B cell (primary cell): Measurements from ENCODE around the gene CPEB2. TPM values are rescaled to one million over a fixed set of nuclear protein-coding genes. Genes with fewer than 3 reads are reported as not detected.

Experiments
- ATAC-seq: fragments of 200-7000 bp; cut with Tn5 transposase; one replicate; pipeline ENCODE4 v1.10.0; 2021; ENCODE audit warnings: low read depth, mild to moderate bottlenecking, moderate number of reproducible peaks, moderate library complexity
- CTCF ChIA-PET: fragments of 350-600 bp; sonication (Branson Sonifier 250); formaldehyde crosslinking; loops from one replicate; lab custom pipeline; 2021; ENCODE audit warnings: antibody characterized with exemption, inconsistent platforms; lab: Charles Lee
- POLR2A ChIA-PET: fragments of 350-600 bp; sonication (Branson Sonifier 250); formaldehyde crosslinking; loops from one replicate; lab custom pipeline; 2021; ENCODE audit warnings: antibody characterized with exemption; lab: Charles Lee
- DNase-seq: peaks from one replicate; pipeline ENCODE4 v3.0.0; 2013
- H2AFZ ChIP-seq: 2 replicates; pipeline ENCODE4 v1.6.1; 2012; ENCODE audit warnings: mild to moderate bottlenecking, low read depth, low read length; ENCODE audit not compliant: insufficient read depth, poor library complexity, severe bottlenecking
- H3K27ac ChIP-seq, 2 donors: 1 replicate in 1 of 2; 2 replicates in 1 of 2; pipeline ENCODE4 v1.5.1; 2012 to 2013; ENCODE audit warnings: low read length in 2 of 2, mild to moderate bottlenecking in 2 of 2, moderate library complexity in 1 of 2
- H3K27me3 ChIP-seq, 4 experiments: fragments of 200-600 bp in 1 of 4; sonication (generic) in 1 of 4; replicated peaks in 1 of 4; 1 replicate in 2 of 4; 2 replicates in 2 of 4; pipeline versions ENCODE4 v1.6.1 to v1.7.0; 2013 to 2016; ENCODE audit warnings: low read length in 3 of 4, mild to moderate bottlenecking in 2 of 4, mixed read lengths in 1 of 4, moderate library complexity in 1 of 4; ENCODE audit not compliant: insufficient read depth in 4 of 4, control insufficient read depth in 3 of 4; ENCODE audit errors: control extremely low read depth in 1 of 4
- H3K36me3 ChIP-seq, 2 experiments: replicated peaks in 1 of 2; 1 replicate in 1 of 2; 2 replicates in 1 of 2; pipeline versions ENCODE4 v1.6.1 to v1.7.1; 2013; ENCODE audit warnings: low read length in 1 of 2; ENCODE audit not compliant: insufficient read depth in 2 of 2, control insufficient read depth in 1 of 2; ENCODE audit errors: control extremely low read depth in 1 of 2, extremely low read depth in 1 of 2
- H3K4me1 ChIP-seq, 2 donors: fragments of 200-600 bp in 1 of 2; sonication (generic) in 1 of 2; 1 replicate in 1 of 2; 2 replicates in 1 of 2; pipeline versions ENCODE4 v1.5.1 to v1.6.1; 2013 to 2017; ENCODE audit warnings: low read length in 2 of 2; ENCODE audit not compliant: control insufficient read depth in 2 of 2, insufficient read depth in 2 of 2
- H3K4me2 ChIP-seq: replicated peaks from 2 replicates; pipeline ENCODE3; 2012; ENCODE audit warnings: mild to moderate bottlenecking, low read depth, low read length; ENCODE audit not compliant: poor library complexity, severe bottlenecking
- H3K4me3 ChIP-seq, 5 experiments: fragments of 200-600 bp in 1 of 5; sonication (generic) in 1 of 5; 1 replicate in 3 of 5; 2 replicates in 2 of 5; pipeline versions ENCODE4 v1.5.1 to v1.7.0; 2011 to 2016; ENCODE audit warnings: low read length in 4 of 5, mild to moderate bottlenecking in 4 of 5, low read depth in 2 of 5, control low read depth in 1 of 5, moderate library complexity in 1 of 5; ENCODE audit not compliant: insufficient read depth in 1 of 5; ENCODE audit errors: control extremely low read depth in 1 of 5, extremely low read depth in 1 of 5
- H3K79me2 ChIP-seq: fragments of 200-600 bp; sonication (generic); one replicate; pipeline ENCODE4 v1.6.0; 2016; ENCODE audit warnings: low read length; ENCODE audit not compliant: control insufficient read depth, insufficient read depth
- H3K9ac ChIP-seq: fragments of 200-600 bp; sonication (generic); 2 replicates; pipeline ENCODE4 v1.6.1; 2017; ENCODE audit warnings: mild to moderate bottlenecking, low read length, moderate library complexity
- H3K9me3 ChIP-seq, 3 donors: one replicate each; pipeline versions ENCODE4 v1.6.1 to v1.7.1; 2013; ENCODE audit warnings: low read length in 2 of 3; ENCODE audit not compliant: control insufficient read depth in 2 of 3, insufficient read depth in 1 of 3; ENCODE audit errors: control extremely low read depth in 1 of 3
- H4K20me1 ChIP-seq: 2 replicates; pipeline ENCODE4 v1.6.0; 2012; ENCODE audit warnings: mild to moderate bottlenecking, low read length; ENCODE audit not compliant: insufficient read depth, control insufficient read depth, poor library complexity, severe bottlenecking
- H3K27ac Mint-ChIP-seq: one replicate; pipeline ENCODE4 v1.8.0; 2021; ENCODE audit warnings: mixed read lengths
- H3K27me3 Mint-ChIP-seq: one replicate; pipeline ENCODE4 v1.8.0; 2021; ENCODE audit warnings: mixed read lengths
- H3K4me1 Mint-ChIP-seq: one replicate; pipeline ENCODE4 v1.8.0; 2021; ENCODE audit warnings: mixed read lengths
- H3K4me3 Mint-ChIP-seq: one replicate; pipeline ENCODE4 v1.8.0; 2021; ENCODE audit warnings: mixed read lengths
- H3K9me3 Mint-ChIP-seq: one replicate; pipeline ENCODE4 v1.8.0; 2022; ENCODE audit warnings: mixed read lengths; ENCODE audit not compliant: insufficient read depth
- EZH2 ChIP-seq: IDR thresholded peaks from 2 replicates; pipeline ENCODE4 v1.6.1; 2012; ENCODE audit warnings: borderline replicate concordance, low read depth, mild to moderate bottlenecking, moderate library complexity, low read length; ENCODE audit not compliant: insufficient read depth, poor library complexity, severe bottlenecking
- WGBS: methylation state at CpG from one replicate; pipeline ENCODE4 v1.1.5; 2013; ENCODE audit warnings: missing lambda C conversion rate; ENCODE audit not compliant: insufficient coverage; 5-methylcytosine and 5-hydroxymethylcytosine counted together
- intact Hi-C: fragments of 100-400 bp; cut with micrococcal nuclease; formaldehyde crosslinking; loops from one replicate; pipeline ENCODE4 v1.10.0; 2022
- polyA plus RNA-seq: library from polyadenylated mRNA; depleted of rRNA; stranded (reverse); fragments of >200 nt; gene quantifications from 2 replicates; pipeline ENCODE4 v1.2.3, GENCODE V29; 2012
- total RNA-seq, 2 donors: library from RNA; stranded (reverse); fragments of 120-200 nt in 1 of 2; gene quantifications; 1 replicate in 1 of 2; 2 replicates in 1 of 2; pipeline versions ENCODE4 v1.2.3 to v1.2.4, GENCODE V29; 2013 to 2022
- TF ChIP-seq, protein P1 (sequence below): fragments of 200-600 bp; IDR thresholded peaks from one replicate; pipeline ENCODE4 v1.8.0; 2022; ENCODE audit warnings: antibody characterized with exemption, mild to moderate bottlenecking

Gene CPEB2
- total and polyA plus RNA-seq, 2 donors (not counting 1 experiment from before 2014, with no cell fraction given): 3.2 to 18.0 TPM

DNA sequence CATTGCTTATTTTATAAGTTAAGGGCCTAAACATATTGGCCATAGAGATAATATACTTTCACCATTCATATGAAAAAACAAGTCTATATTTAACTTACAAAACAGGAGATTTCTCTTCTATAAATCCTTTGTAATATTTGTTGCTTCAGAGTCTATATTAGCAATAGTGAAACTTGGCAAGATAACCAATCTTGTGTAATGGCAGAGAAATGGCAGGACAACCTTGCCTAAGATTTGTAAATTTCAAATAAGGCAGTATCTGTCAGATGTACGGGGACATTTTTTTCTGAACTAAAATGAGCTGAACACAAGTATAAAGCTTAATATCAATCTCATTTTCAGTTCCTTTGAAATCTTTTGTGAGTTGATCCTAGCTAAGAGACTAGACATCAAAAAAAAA, 17.8 kb upstream of the CPEB2 start:
- H3K4me3 Mint-ChIP-seq: no peak overlapping the region
- no peaks in the 10 kb centered on the region for H4K20me1 ChIP-seq
- POLR2A ChIA-PET: no interaction called here
- H3K36me3 ChIP-seq: no peaks in the 10 kb centered on the region
- CTCF ChIA-PET: no interaction called here
- no peak overlapping the region for H3K27ac ChIP-seq
- no peaks in the 10 kb centered on the region for H3K9me3 Mint-ChIP-seq
- no peaks in the 10 kb centered on the region for H3K4me1 ChIP-seq
- H3K27me3 Mint-ChIP-seq: peaks cover 20% of the 10 kb centered on the region
- no peak overlapping the region for H3K4me3 ChIP-seq
- intact Hi-C loops: no loop called here
- no peaks in the 10 kb centered on the region for H3K4me1 Mint-ChIP-seq
- H3K9me3 ChIP-seq: peaks cover 0 to 4% (median 0%) of the 10 kb centered on the region in 3 donors
- DNase-seq (no peak), ATAC-seq (no peak)
- no CpG with 5 or more reads among the region's 1 CpG for WGBS
- no peaks in the 10 kb centered on the region for H3K27me3 ChIP-seq
- no peaks in the 10 kb centered on the region for H3K79me2 ChIP-seq
- H3K4me2 ChIP-seq: no peak overlapping the region
- H2AFZ ChIP-seq: no peak overlapping the region
- H3K27ac Mint-ChIP-seq: no peak overlapping the region
- TF ChIP-seq, protein P1, sequence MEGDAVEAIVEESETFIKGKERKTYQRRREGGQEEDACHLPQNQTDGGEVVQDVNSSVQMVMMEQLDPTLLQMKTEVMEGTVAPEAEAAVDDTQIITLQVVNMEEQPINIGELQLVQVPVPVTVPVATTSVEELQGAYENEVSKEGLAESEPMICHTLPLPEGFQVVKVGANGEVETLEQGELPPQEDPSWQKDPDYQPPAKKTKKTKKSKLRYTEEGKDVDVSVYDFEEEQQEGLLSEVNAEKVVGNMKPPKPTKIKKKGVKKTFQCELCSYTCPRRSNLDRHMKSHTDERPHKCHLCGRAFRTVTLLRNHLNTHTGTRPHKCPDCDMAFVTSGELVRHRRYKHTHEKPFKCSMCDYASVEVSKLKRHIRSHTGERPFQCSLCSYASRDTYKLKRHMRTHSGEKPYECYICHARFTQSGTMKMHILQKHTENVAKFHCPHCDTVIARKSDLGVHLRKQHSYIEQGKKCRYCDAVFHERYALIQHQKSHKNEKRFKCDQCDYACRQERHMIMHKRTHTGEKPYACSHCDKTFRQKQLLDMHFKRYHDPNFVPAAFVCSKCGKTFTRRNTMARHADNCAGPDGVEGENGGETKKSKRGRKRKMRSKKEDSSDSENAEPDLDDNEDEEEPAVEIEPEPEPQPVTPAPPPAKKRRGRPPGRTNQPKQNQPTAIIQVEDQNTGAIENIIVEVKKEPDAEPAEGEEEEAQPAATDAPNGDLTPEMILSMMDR: no peak
- TF ChIP-seq EZH2: no peak
- no peak overlapping the region for H3K9ac ChIP-seq

DNA sequence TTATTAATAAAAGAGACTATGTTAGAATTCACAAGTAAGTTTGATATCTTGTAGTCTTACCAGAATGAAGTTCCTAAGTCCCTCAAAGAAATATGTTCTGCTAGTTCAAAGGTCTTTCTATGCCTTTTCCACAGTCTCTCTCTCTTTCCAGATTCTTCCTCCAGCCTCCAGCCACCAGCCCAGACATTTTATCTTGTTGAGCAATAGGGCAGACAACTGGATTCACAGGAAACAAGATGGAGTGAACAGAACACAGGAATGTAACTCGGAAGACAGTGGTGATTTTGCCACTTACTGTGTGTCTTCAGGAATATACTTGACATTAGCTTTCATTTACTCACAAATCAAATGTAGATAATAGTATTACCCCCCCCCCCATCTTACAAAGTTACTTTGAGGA, 17.1 kb upstream of the CPEB2 start:
- Mint-ChIP-seq H3K27me3 (peaks cover 16% of the 10 kb centered on the region), H3K27ac (no peak overlapping the region), H3K9me3 (no peaks in the 10 kb centered on the region), H3K4me1 (no peaks in the 10 kb centered on the region), H3K4me3 (no peak overlapping the region)
- Histone ChIP-seq H4K20me1 (no peaks in the 10 kb centered on the region), H3K79me2 (no peaks in the 10 kb centered on the region), H2AFZ (no peak overlapping the region), H3K4me2 (no peak overlapping the region), H3K9ac (no peak overlapping the region), H3K27ac (no peak overlapping the region), H3K4me1 (no peaks in the 10 kb centered on the region), H3K27me3 (no peaks in the 10 kb centered on the region), H3K36me3 (no peaks in the 10 kb centered on the region), H3K4me3 (no peak overlapping the region), H3K9me3 (peaks cover 0 to 4% (median 0%) of the 10 kb centered on the region in 3 donors)
- ATAC-seq (no peak), DNase-seq (no peak)
- POLR2A ChIA-PET: no interaction called here
- no CpG with 5 or more reads among the region's 1 CpG for WGBS
- TF ChIP-seq, protein P1: no peak
- TF ChIP-seq EZH2: no peak
- CTCF ChIA-PET: no interaction called here
- intact Hi-C loops: no loop called here
